Activated T-cell treated with anti-CD3 and anti-CD28 coated beads, Interleukin-2, amount 50 U/mL, for 72 hours (primary cell): ENCODE results near the gene KIF1C. TPM values are rescaled to one million over a fixed set of nuclear protein-coding genes. Genes with fewer than 3 reads are reported as not detected.
"Not testable (repeated sequence)": the region's sequence is repeated elsewhere in the genome, so short reads cannot be mapped to it uniquely, and the experiment has no call there.

Experiments used
- ATAC-seq, 2 donors: fragments of 150-1000 bp; cut with Tn5 transposase; replicated peaks in 1 of 2; 2 replicates each; pipeline ENCODE4 v1.10.0; 2021; ENCODE audit warnings: moderate library complexity in 2 of 2, mild to moderate bottlenecking in 1 of 2
- DNase-seq, 2 donors: peaks; one replicate each; pipeline ENCODE4 v3.0.0; 2021 to 2022; ENCODE audit warnings: mixed read lengths in 1 of 2
- H3K27ac Mint-ChIP-seq: one replicate; pipeline ENCODE4 v1.8.0; 2022; ENCODE audit warnings: mild to moderate bottlenecking, moderate library complexity, mixed read lengths
- H3K27me3 Mint-ChIP-seq: one replicate; pipeline ENCODE4 v1.8.0; 2022; ENCODE audit warnings: low read depth, mixed read lengths
- H3K36me3 Mint-ChIP-seq, 2 donors: one replicate each; pipeline ENCODE4 v1.8.0; 2022; ENCODE audit warnings: mixed read lengths in 2 of 2, mild to moderate bottlenecking in 1 of 2; ENCODE audit not compliant: insufficient read depth in 2 of 2
- H3K4me1 Mint-ChIP-seq: one replicate; pipeline ENCODE4 v1.8.0; 2022; ENCODE audit warnings: low read depth, mixed read lengths
- H3K4me3 Mint-ChIP-seq, 2 donors: one replicate each; pipeline ENCODE4 v1.8.0; 2022; ENCODE audit warnings: mild to moderate bottlenecking in 2 of 2, mixed read lengths in 2 of 2, moderate library complexity in 2 of 2
- H3K9me3 Mint-ChIP-seq, 2 donors: one replicate each; pipeline ENCODE4 v1.8.0; 2022; ENCODE audit warnings: mixed read lengths in 2 of 2
- total RNA-seq, 2 donors: library from RNA; stranded (reverse); gene quantifications; one replicate each; pipeline ENCODE4 v1.2.3, GENCODE V29; 2022

The KIF1C gene
- total RNA-seq, 2 donors from 2014 or later = 38.3 to 41.3 TPM

DNA sequence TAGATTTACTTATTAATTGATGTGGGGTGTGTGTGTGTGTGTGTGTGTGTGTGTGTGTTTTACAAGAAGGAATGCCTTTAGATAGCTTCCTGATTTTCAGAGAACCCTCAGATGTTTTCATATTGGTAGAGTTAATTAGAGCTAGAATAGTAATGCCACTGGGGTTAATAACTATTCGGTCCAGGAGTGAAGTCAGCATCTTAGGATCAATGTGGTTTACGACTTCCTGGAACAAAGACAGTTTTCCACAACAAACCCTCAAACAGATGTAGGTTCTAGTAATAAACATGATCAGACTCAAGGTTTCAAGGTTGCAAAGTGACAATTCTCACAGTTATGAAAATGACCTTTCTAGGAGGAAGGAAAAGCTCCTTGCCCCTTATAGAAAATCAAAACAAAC, 49.7 kb downstream of the KIF1C start:
- Mint-ChIP-seq H3K36me3 (peaks cover 2% of the 10 kb centered on the region in 2 donors), H3K9me3 (peaks cover 2 to 4% of the 10 kb centered on the region in 2 donors), H3K27me3 (no peaks in the 10 kb centered on the region), H3K27ac (peak overlapping the region; percentile 73), H3K4me1 (peaks cover 41% of the 10 kb centered on the region), H3K4me3 (peak overlapping the region in 1 of 2 donors; percentile 60)
- ATAC-seq (no peak), DNase-seq (no peak)

DNA sequence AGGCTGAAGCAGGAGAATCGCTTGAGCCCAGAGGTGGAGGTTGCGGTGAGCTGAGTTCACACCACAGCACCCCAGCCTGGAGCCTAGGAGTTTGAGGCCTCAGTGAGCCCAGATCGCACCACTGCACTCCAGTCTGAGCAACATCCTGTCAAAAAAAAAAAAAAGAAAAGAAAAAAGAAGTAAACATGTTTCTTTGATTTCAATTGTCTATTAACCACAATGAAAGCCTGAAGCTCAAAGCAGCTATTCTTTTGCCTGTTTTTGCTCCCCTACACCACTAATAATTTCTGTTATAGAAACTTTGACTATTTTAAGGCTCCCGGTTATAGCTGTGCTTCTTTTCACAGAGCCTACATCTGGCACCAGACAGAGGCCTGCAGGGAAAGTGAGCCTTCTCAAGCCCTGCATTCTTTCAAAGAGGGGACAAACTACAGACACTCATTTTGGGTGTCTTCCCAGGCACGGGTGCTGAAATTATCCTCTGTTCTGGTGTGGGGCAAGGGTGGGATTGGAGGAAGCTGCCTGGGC, 51.6 kb downstream of the KIF1C start:
- peak overlapping the region in 1 of 2 donors; percentile 32 for H3K4me3 Mint-ChIP-seq
- peak overlapping the region; percentile 75 for H3K27ac Mint-ChIP-seq

DNA sequence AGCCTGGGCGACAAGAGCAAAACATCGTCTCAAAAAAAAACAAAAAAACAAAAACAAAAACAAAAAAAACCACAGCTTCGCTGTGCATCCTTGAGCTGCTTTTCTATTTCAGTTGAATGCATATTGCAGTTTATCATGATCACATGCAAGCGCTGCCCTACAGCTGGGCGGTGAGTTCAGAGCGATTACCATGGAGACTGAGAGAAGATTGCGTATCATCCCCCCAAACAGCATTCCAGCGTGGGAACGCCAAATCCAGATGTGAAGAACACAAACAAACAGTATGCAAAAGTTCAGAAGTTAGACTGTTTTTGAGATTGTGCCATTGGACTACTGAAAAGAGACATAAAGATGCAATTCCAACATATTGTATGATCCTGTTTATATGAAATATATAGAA, 52.5 kb downstream of the KIF1C start:
- Mint-ChIP-seq H3K9me3 (no peaks in the 10 kb centered on the region), H3K36me3 (no peaks in the 10 kb centered on the region), H3K4me3 (no peak overlapping the region), H3K27me3 (no peaks in the 10 kb centered on the region), H3K27ac (no peak overlapping the region), H3K4me1 (peaks cover 33% of the 10 kb centered on the region)
- DNase-seq = no peak
- no peak for ATAC-seq

More for the DNA sequence above, 51.6 kb downstream of the KIF1C start:
- Mint-ChIP-seq H3K9me3 (no peaks in the 10 kb centered on the region), H3K27me3 (no peaks in the 10 kb centered on the region), H3K36me3 (no peaks in the 10 kb centered on the region), H3K4me1 (peaks cover 35% of the 10 kb centered on the region)
- ATAC-seq (peak; percentile 72 to 88), DNase-seq (peak; percentile 28 to 30)

DNA sequence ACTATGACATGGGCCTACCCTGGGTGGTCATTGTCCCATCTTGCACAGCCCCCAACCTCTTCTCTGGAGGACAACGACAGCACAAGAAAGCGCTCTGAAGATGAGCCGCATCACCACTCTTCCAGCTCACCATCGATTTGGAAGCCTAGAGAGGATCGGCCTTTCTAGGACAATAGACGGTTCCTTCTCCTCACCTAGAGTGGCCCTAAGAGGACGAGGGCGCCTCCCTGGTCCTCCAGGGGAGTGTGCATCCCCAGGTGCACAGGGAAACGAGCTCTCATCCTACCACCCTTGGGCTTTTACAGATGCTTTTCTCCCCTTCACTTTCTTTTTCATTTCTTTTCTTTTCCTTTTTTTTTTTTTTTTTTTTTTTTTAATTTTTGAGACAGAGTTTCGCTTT, 57.8 kb downstream of the KIF1C start:
- no peak for DNase-seq
- Mint-ChIP-seq H3K4me1 (no peaks in the 10 kb centered on the region), H3K36me3 (no peaks in the 10 kb centered on the region), H3K27ac (no peak overlapping the region), H3K27me3 (no peaks in the 10 kb centered on the region), H3K9me3 (no peaks in the 10 kb centered on the region), H3K4me3 (no peak overlapping the region)
- no peak for ATAC-seq

DNA sequence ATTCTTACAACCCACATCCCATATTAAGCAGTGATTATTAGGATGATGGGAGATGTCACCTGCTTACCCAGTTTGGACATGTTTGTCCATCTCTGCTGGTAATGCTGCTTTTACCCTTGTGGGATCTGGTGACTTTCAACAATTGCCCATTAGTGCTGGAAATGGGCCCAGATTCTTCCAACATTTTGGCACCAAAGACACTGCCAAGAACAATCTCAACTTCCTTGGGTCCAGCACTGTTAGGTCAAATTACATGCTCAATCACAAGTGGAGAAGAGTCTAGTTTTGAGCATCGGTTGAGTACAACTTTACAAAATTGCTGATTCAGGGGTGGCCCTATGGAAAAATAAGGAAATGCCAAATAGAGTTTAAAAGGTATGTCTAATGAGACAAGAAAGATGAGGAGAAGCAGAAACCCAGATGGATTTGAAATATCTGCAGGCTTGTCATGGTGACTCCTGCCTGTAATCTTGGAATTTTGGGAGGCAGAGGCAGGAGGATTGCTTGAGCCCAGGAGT, 67.5 kb downstream of the KIF1C start:
- ATAC-seq (no peak), DNase-seq (no peak)
- H3K27ac Mint-ChIP-seq = no peak overlapping the region
- H3K9me3 Mint-ChIP-seq = no peaks in the 10 kb centered on the region
- H3K4me1 Mint-ChIP-seq = no peaks in the 10 kb centered on the region
- no peaks in the 10 kb centered on the region for H3K36me3 Mint-ChIP-seq
- H3K27me3 Mint-ChIP-seq = no peaks in the 10 kb centered on the region
- no peak overlapping the region for H3K4me3 Mint-ChIP-seq

DNA sequence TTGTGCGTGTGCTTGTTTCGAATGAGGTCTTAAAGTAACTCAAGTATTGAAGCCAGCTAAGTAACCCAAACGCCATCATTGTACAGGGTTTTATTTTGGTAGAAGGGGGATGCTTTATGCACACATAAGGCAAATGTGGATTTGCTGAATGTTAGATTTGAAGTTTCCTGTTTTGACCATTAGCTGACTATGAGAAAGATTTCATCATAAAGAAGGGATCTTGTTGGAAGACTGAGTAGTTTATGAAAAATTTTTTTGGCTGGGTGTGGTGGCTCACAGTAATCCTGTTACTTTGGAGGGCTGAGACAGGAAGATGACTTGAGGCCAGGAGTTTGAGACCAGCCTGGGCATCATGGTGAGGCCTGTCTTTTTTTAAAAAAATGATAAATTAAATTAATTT, 70.5 kb downstream of the KIF1C start:
- DNase-seq (no peak), ATAC-seq (no peak)
- Mint-ChIP-seq H3K27me3 (no peaks in the 10 kb centered on the region), H3K36me3 (no peaks in the 10 kb centered on the region), H3K9me3 (no peaks in the 10 kb centered on the region), H3K27ac (no peak overlapping the region), H3K4me1 (no peaks in the 10 kb centered on the region), H3K4me3 (no peak overlapping the region)

DNA sequence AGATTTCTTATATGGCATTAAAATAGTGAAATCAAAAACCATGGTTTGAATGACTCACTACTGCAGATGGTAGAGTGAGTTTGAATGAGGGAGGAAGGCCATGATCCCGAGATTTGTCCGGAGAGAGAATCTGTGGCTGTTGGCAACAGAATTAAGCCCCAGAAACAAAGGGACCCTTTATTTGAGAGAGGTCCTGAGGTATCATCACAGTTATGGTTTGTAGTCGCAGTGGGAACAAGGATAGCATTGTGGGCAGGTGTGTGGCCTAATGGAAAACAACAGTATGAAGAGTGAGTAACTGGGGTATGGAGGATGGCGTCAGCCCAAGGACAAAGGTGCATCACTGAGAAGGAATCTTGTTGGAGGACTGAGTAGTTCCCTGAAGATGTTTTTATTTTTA, 72.0 kb downstream of the KIF1C start:
- Mint-ChIP-seq H3K27ac (no peak overlapping the region), H3K36me3 (no peaks in the 10 kb centered on the region), H3K4me3 (no peak overlapping the region), H3K27me3 (no peaks in the 10 kb centered on the region), H3K9me3 (no peaks in the 10 kb centered on the region), H3K4me1 (no peaks in the 10 kb centered on the region)
- DNase-seq (no peak), ATAC-seq (no peak)

DNA sequence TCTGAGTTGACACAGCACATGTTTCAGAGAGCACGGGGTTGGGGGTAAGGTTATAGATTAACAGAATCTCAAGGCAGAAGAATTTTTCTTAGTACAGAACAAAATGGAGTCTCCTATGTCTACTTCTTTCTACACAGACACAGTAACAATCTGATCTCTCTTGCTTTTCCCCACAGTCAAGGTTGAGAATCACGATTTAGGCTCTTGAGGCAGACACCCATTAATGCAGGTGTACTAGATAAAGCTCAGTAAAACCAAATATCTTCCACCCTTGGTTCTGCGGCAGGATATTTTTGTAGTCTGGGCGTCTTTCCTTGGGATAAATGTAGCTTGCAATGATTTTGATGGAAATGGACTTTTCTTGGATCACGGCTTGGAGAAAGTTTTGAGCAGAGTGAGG, 77.7 kb downstream of the KIF1C start:
- peaks cover 27% of the 10 kb centered on the region for H3K4me1 Mint-ChIP-seq
- H3K27me3 Mint-ChIP-seq, H3K4me3 Mint-ChIP-seq, DNase-seq, H3K9me3 Mint-ChIP-seq, ATAC-seq, H3K27ac Mint-ChIP-seq, H3K36me3 Mint-ChIP-seq: not testable (repeated sequence)

DNA sequence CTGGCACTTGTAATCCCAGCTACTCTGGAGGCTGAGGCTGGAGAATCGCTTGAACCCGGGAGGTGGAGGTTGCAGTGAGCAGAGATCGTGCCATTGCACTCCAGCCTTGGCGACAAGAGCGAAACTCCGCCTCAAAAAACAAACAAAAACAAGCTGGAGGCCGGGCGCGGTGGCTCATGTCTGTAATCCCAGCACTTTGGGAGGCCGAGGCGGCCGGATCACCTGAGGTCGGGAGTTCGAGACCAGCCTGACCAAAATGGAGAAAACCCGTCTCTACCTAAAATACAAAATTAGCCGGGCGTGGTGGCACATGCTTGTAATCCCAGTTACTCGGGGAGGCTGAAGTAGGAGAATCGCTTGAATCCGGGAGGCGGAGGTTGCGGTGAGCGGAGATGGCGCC, 79.5 kb downstream of the KIF1C start:
- not testable (repeated sequence) for ATAC-seq, H3K9me3 Mint-ChIP-seq, H3K27ac Mint-ChIP-seq, H3K27me3 Mint-ChIP-seq, DNase-seq
- Mint-ChIP-seq H3K36me3 (peaks cover 5 to 16% of the 10 kb centered on the region in 2 donors), H3K4me1 (peaks cover 34% of the 10 kb centered on the region), H3K4me3 (peak overlapping the region; percentile 71 to 92)

DNA sequence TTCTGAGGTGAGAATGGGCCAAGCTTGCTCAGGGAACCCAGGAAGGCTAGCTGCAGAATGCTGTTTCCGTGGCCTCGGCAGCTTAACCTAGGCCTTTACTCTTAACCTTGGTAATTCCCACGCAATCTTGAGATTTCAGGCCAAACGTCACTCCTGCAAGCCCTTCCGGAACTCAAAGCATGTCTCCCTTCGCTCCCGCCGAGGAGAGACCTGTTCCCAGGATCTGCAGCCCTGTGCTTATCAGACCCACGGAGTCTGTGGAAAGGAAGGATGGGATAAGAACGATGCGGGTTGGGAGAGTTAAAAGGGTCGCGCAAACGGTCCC, 80.0 kb downstream of the KIF1C start:
- H3K36me3 Mint-ChIP-seq = peaks cover 5 to 17% of the 10 kb centered on the region in 2 donors
- peaks cover 34% of the 10 kb centered on the region for H3K4me1 Mint-ChIP-seq
- H3K4me3 Mint-ChIP-seq = peak overlapping the region; percentile 71 to 92
- ATAC-seq = peak in 1 of 2 donors; percentile 0
- H3K9me3 Mint-ChIP-seq = no peaks in the 10 kb centered on the region
- DNase-seq = no peak
- no peaks in the 10 kb centered on the region for H3K27me3 Mint-ChIP-seq
- H3K27ac Mint-ChIP-seq = peak overlapping the region; percentile 38

Other genes starting within 250 kb of the KIF1C start
- gene TM4SF5, start 226.1 kb upstream of the KIF1C start, total RNA-seq = not detected
- 1 to 10 TPM in 1 of 2 donors, under 1 TPM in 1; 0.46 to 1.1 TPM for gene VMO1, start 211.6 kb upstream of the KIF1C start, total RNA-seq
- gene GLTPD2, start 209.0 kb upstream of the KIF1C start, total RNA-seq = not detected
- 10 to 100 TPM; 56.3 to 68.7 TPM for gene PSMB6, start 201.8 kb upstream of the KIF1C start, total RNA-seq
- 10 to 100 TPM; 27.5 to 50.9 TPM for gene PLD2, start 190.8 kb upstream of the KIF1C start, total RNA-seq
- 10 to 100 TPM; 74.4 to 82.7 TPM for gene MINK1, start 164.6 kb upstream of the KIF1C start, total RNA-seq
- gene C17orf107, start 98.4 kb upstream of the KIF1C start, total RNA-seq = 1 to 10 TPM; 3.4 to 4.7 TPM
- gene CHRNE, start 94.9 kb upstream of the KIF1C start, total RNA-seq = under 1 TPM; 0.60 to 0.89 TPM
- under 1 TPM in 1 of 2 donors, not detected in 1; 0.26 TPM for gene GP1BA, start 65.7 kb upstream of the KIF1C start, total RNA-seq
- 10 to 100 TPM; 40.4 to 43.8 TPM for gene SLC25A11, start 57.9 kb upstream of the KIF1C start, total RNA-seq
- gene RNF167, start 57.7 kb upstream of the KIF1C start, total RNA-seq = 100 to 1,000 TPM; 176 to 201 TPM
- 1,000 to 10,000 TPM; 1,225 to 1,232 TPM for gene PFN1, start 49.4 kb upstream of the KIF1C start, total RNA-seq
- 100 to 1,000 TPM in 1 of 2 donors, 10 to 100 TPM in 1; 90.0 to 102 TPM for gene ENO3, start 46.8 kb upstream of the KIF1C start, total RNA-seq
- 100 to 1,000 TPM; 140 to 158 TPM for gene SPAG7, start 30.1 kb upstream of the KIF1C start, total RNA-seq
- 100 to 1,000 TPM; 206 to 207 TPM for gene CAMTA2, start 10.3 kb upstream of the KIF1C start, total RNA-seq
- under 1 TPM in 1 of 2 donors, not detected in 1; 0.60 TPM for gene INCA1, start 428 bp upstream of the KIF1C start, total RNA-seq
- under 1 TPM; 0.23 to 0.46 TPM for gene SLC52A1, start 37.5 kb downstream of the KIF1C start, total RNA-seq
- gene ZFP3, start 80.5 kb downstream of the KIF1C start, total RNA-seq = 1 to 10 TPM; 3.1 to 3.6 TPM
- gene ZNF232, start 113.9 kb downstream of the KIF1C start, total RNA-seq = 10 to 100 TPM; 10.4 to 15.7 TPM
- gene USP6, start 118.1 kb downstream of the KIF1C start, total RNA-seq = under 1 TPM; 0.02 to 0.19 TPM
- gene ZNF594, start 193.9 kb downstream of the KIF1C start, total RNA-seq = 1 to 10 TPM; 5.3 to 7.8 TPM
- gene SCIMP, start 236.9 kb downstream of the KIF1C start, total RNA-seq = not detected